ENCODE data around the gene ARHGAP9. TPM values are rescaled to one million over a fixed set of nuclear protein-coding genes. Genes with fewer than 3 reads are reported as not detected.

The ARHGAP9 gene
- total RNA-seq, 6 donors from 2014 or later, result 29.2 to 131 (median 43.7) TPM

GRCh38 chr12:57434517-57435223 lies 45.0 kb downstream of the ARHGAP9 start, which contains the start of gene INHBC:
Gene INHBC (plus strand): TSS chr12:57434784. CDS start chr12:57434887, 103 bp downstream.
- Histone ChIP-seq H3K4me3 (no peak within 1 kb of the TSS), H3K9me3 (no peaks in the 10 kb centered on the region), H3K27me3 (no peaks in the 10 kb centered on the region), H3K36me3 (no peaks in the 10 kb centered on the region), H3K27ac (no peak within 1 kb of the TSS), H3K4me1 (peaks cover 0 to 7% (median 2%) of the 10 kb centered on the region in 4 donors)
- ATAC-seq (ENCODE audit: low FRiP score in 2 of 2) (no peak), DNase-seq (no peak)
- TF ChIP-seq POLR2A (IDR thresholded peaks at IDR 0.05) (no peak), CTCF (IDR thresholded peaks at IDR 0.05) (no peak), POLR2AphosphoS5 (IDR thresholded peaks at IDR 0.05) (no peak), EP300 (IDR thresholded peaks at IDR 0.05) (no peak)
- 74 to 75% methylated on average over 6 to 8 of the region's 8 CpGs for WGBS, 2 donors

- DNase-seq, result no peak
- H3K9me3 ChIP-seq, result no peaks in the 10 kb centered on the region
- H3K27me3 ChIP-seq, result no peaks in the 10 kb centered on the region
- TF ChIP-seq POLR2A (IDR thresholded peaks at IDR 0.05) (no peak), CTCF (IDR thresholded peaks at IDR 0.05) (no peak), POLR2AphosphoS5 (IDR thresholded peaks at IDR 0.05) (no peak), EP300 (IDR thresholded peaks at IDR 0.05) (no peak)
- ATAC-seq (ENCODE audit: low FRiP score in 2 of 2), result no peak
- peaks cover 3 to 15% (median 11%) of the 10 kb centered on the region in 4 donors for H3K4me1 ChIP-seq
- H3K27ac ChIP-seq, result no peak overlapping the region
- 64 to 96% methylated on average over 3 of the region's 3 CpGs for WGBS, 2 donors
- H3K4me3 ChIP-seq, result no peak overlapping the region
- H3K36me3 ChIP-seq, result no peaks in the 10 kb centered on the region
Observed at GRCh38 chr12:57433370-57433769, 46.3 kb downstream of the ARHGAP9 start.

- 80 to 82% methylated on average over 11 of the region's 11 CpGs for WGBS, 2 donors
- Histone ChIP-seq H3K4me3 (peak overlapping the region in 2 of 4 donors; percentile 72 to 82), H3K36me3 (no peaks in the 10 kb centered on the region), H3K4me1 (peaks cover 3 to 15% (median 11%) of the 10 kb centered on the region in 4 donors), H3K27me3 (no peaks in the 10 kb centered on the region), H3K27ac (peak overlapping the region; percentile 91 to 99 (median 94)), H3K9me3 (no peaks in the 10 kb centered on the region)
- ATAC-seq (ENCODE audit: low FRiP score in 2 of 2) (no peak), DNase-seq (no peak)
- TF ChIP-seq CTCF (IDR thresholded peaks at IDR 0.05), result no peak
- no peak for TF ChIP-seq POLR2A (IDR thresholded peaks at IDR 0.05)
- no peak for TF ChIP-seq POLR2AphosphoS5 (IDR thresholded peaks at IDR 0.05)
- TF ChIP-seq EP300 (IDR thresholded peaks at IDR 0.05), result no peak
Observed at GRCh38 chr12:57431654-57432188, 47.9 kb downstream of the ARHGAP9 start.

GRCh38 chr12:57430931-57431566 lies 48.6 kb downstream of the ARHGAP9 start, which contains the start of gene R3HDM2:
Gene R3HDM2 (minus strand): TSS chr12:57431043. CDS start chr12:57310428, 120,615 bp downstream.
- H3K27me3 ChIP-seq, result no peaks in the 10 kb centered on the region
- H3K9me3 ChIP-seq, result no peaks in the 10 kb centered on the region
- TF ChIP-seq POLR2A (IDR thresholded peaks at IDR 0.05), result peak in 3 of 4 donors; percentile 82 to 95 (median 88)
- peak; percentile 96 to 99 for TF ChIP-seq POLR2AphosphoS5 (IDR thresholded peaks at IDR 0.05)
- peak in 1 of 4 donors; percentile 60 for TF ChIP-seq EP300 (IDR thresholded peaks at IDR 0.05)
- peak in 1 of 6 experiments; percentile 38 for TF ChIP-seq CTCF (IDR thresholded peaks at IDR 0.05)
- WGBS, 2 donors, result 1% methylated on average over 40 to 41 of the region's 41 CpGs
- DNase-seq (peak; percentile 96 to 99), ATAC-seq (ENCODE audit: low FRiP score in 2 of 2) (peak; percentile 97 to 98)
- H3K27ac ChIP-seq, result peak within 1 kb of the TSS; percentile 91 to 99 (median 94)
- H3K4me1 ChIP-seq, result peaks cover 3 to 15% (median 11%) of the 10 kb centered on the region in 4 donors
- no peaks in the 10 kb centered on the region for H3K36me3 ChIP-seq
- peak within 1 kb of the TSS; percentile 72 to 82 (median 77) for H3K4me3 ChIP-seq
